Cerebellar nuclear complex (tissue), 1 donor: ENCODE results near the gene PITPNM3.

Experiments
- DNase-seq, 2 experiments: peaks; one replicate each; lab custom pipeline; 2025; lab: John Stamatoyannopoulos, UW

Gene PITPNM3

GRCh38 chr17:6443692-6444570, 112.4 kb downstream of the PITPNM3 start, which contains the start of gene PIMREG:
PIMREG (plus strand) TSS chr17:6444455; CDS start chr17:6445111, 656 bp downstream.
- peak in 1 of 2 experiments; percentile 70 for DNase-seq

- DNase-seq, result no peak
Measured at GRCh38 chr17:6442775-6443174, 113.6 kb downstream of the PITPNM3 start.

GRCh38 chr17:6439951-6440350, 116.4 kb downstream of the PITPNM3 start:
- no peak for DNase-seq

- no peak for DNase-seq
Measured at GRCh38 chr17:6437956-6438355, 118.4 kb downstream of the PITPNM3 start.

- DNase-seq, result no peak
Measured at GRCh38 chr17:6437466-6437865, 118.9 kb downstream of the PITPNM3 start.

GRCh38 chr17:6435968-6436367, 120.4 kb downstream of the PITPNM3 start:
- DNase-seq, result no peak

GRCh38 chr17:6435051-6435450, 121.3 kb downstream of the PITPNM3 start, which contains the start of gene AIPL1:
AIPL1 (minus strand) TSS chr17:6435121; CDS start chr17:6435104, 17 bp downstream.
- DNase-seq, result no peak

GRCh38 chr17:6430769-6431168, 125.6 kb downstream of the PITPNM3 start:
- DNase-seq, result no peak

GRCh38 chr17:6429266-6429665, 127.1 kb downstream of the PITPNM3 start:
- DNase-seq, result no peak

- no peak for DNase-seq
Measured at GRCh38 chr17:6428207-6428965, 128.0 kb downstream of the PITPNM3 start.

- no peak for DNase-seq
Measured at GRCh38 chr17:6427279-6427781, 129.0 kb downstream of the PITPNM3 start.

GRCh38 chr17:6426356-6427101, 129.8 kb downstream of the PITPNM3 start:
- DNase-seq, result no peak

GRCh38 chr17:6425407-6425806, 130.9 kb downstream of the PITPNM3 start:
- no peak for DNase-seq

GRCh38 chr17:6423931-6424330, 132.4 kb downstream of the PITPNM3 start:
- DNase-seq, result no peak

GRCh38 chr17:6422654-6423241, 133.6 kb downstream of the PITPNM3 start:
- DNase-seq, result no peak

- DNase-seq, result peak in 1 of 2 experiments; percentile 15
Measured at GRCh38 chr17:6421700-6422604, 134.4 kb downstream of the PITPNM3 start.

GRCh38 chr17:6420173-6420641, 136.1 kb downstream of the PITPNM3 start:
- no peak for DNase-seq

- no peak for DNase-seq
Measured at GRCh38 chr17:6415616-6416015, 140.7 kb downstream of the PITPNM3 start.

- no peak for DNase-seq
Measured at GRCh38 chr17:6413065-6413464, 143.3 kb downstream of the PITPNM3 start.

- DNase-seq, result no peak
Measured at GRCh38 chr17:6408735-6409134, 147.6 kb downstream of the PITPNM3 start.
